ENCODE measurements around the gene TSHZ2.
"Not testable (repeated sequence)": the region's sequence is repeated elsewhere in the genome, so short reads cannot be mapped to it uniquely, and the experiment has no call there.

TSHZ2 gene

DNA sequence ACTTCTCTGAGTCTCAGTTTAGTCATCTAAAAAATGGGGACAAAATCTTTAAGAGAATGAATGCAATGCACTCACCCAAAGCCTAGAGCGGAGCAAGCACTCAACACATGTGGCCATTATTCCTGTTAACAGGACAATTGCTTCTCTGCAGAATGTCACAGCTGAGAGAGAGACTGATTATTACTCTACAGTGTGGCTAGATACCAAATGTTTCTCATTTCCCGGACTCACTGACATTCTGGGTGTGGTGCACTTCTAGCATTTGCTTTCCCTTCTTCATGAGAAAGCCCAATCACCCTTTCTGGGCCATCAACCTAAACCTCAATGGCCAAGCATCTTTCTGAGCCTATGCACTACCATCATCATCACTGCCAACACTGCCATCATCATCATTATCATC lies 347.6 kb downstream of the TSHZ2 start:
- DNase-seq (ENCODE audit: low read depth), result no peak

DNA sequence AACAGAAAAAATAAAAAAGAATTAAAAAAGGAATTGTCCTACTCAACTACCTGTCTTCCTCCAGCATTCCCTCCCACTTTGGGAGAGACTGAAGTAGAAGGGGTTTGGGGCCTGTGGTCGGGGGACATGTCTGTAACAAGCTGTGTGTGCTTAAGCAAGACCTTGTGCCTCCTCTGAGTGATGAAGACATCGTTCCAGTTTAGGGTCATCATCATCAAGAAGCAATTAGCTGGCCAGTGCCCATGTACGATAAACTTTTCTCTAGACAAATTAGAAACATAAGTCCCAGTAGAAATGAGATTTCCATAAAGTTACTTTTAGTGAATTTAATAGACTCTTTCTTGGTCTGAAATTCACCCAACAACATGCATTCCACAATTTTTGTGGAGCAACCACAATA lies 348.5 kb downstream of the TSHZ2 start:
- no peak for DNase-seq (ENCODE audit: low read depth)

DNA sequence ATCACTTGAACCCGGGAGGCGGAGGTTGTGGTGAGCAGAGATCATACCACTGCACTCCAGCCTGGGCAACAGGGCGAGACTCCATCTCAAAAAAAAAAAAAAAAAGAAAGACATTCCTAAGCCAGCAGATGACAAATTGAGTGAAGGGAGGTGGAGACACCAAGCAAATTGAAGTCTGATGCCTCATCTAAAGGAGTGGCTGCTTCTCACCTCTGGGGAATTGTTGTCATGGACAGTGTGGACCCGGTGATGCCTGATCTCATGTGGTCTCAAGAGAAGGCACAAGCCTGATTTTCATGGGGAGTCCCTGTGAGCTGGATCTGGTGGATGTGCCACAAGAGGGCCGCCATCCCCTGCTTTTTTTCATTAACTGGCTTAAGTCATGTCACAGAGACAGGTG lies 349.4 kb downstream of the TSHZ2 start:
- no peak for DNase-seq (ENCODE audit: low read depth)

- no peak for DNase-seq (ENCODE audit: low read depth)
Observed at GRCh38 chr20:53322651-53323050, 350.5 kb downstream of the TSHZ2 start.

- not testable (repeated sequence) for DNase-seq (ENCODE audit: low read depth)
Observed at GRCh38 chr20:53323460-53323859, 351.3 kb downstream of the TSHZ2 start.

GRCh38 chr20:53324816-53325215 lies 352.7 kb downstream of the TSHZ2 start:
- DNase-seq (ENCODE audit: low read depth), result no peak

DNA sequence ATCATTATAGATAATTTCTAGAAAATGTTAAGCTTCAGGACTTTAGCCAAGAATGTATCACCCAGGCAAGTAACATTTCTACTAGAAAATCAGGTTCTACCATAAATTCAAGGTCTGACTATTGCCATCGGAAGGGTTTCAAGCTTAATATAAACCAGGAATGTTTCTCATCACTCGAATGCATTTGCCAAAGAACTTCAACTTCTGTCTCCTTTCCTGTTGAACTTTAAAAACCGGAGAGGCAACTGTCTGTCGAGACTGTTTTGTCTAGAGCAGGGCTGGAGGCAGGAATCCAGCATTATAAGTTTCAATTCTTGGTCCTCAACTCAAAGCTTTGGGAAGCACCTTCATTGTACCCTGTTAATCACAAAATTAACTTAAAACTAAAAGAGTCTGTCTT lies 356.8 kb downstream of the TSHZ2 start:
- no peak for DNase-seq (ENCODE audit: low read depth)

DNA sequence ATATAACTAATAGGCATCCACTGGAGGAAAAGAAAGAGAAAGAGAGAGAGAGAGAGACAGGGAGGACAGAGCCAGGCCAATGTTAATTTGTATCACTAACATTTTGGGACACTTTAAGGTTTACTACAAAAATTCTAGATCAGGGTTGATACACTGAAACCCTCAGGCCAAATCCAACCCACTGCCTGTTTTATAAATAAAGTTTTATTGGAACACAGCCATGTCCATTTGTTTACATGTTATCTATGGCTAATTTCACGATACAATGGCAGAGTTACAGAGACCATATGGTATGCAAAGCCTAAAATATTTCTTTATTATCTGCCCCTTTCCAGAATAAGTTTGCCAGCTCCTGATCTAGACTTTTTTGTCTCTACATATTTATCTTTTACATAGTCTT lies 357.6 kb downstream of the TSHZ2 start:
- DNase-seq (ENCODE audit: low read depth), result no peak

DNA sequence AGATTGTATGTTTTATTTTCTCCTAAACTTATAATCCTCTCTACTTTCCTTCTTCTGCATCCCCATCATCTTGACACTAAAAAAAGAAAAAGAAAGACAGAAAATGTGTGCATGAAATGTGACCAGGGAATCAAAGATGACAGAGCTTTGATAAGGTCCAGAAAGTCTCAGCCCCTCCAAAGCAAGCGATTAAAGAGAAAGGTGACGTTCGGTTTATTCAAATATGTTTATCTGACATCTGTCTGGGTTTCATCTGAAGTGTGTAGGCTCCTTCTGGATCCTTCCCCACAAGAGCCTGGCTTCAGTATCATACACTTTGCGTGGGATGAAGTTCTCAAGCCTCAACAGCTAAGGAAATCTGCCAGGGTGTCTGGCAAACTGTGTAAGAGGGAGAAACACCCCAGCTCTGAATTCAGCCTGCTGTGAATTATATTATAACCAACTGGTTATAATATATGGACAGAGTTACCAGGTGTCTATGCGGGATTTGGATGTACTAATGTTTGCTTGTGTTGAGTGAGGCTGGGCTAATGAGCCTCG lies 358.5 kb downstream of the TSHZ2 start:
- no peak for DNase-seq (ENCODE audit: low read depth)

DNA sequence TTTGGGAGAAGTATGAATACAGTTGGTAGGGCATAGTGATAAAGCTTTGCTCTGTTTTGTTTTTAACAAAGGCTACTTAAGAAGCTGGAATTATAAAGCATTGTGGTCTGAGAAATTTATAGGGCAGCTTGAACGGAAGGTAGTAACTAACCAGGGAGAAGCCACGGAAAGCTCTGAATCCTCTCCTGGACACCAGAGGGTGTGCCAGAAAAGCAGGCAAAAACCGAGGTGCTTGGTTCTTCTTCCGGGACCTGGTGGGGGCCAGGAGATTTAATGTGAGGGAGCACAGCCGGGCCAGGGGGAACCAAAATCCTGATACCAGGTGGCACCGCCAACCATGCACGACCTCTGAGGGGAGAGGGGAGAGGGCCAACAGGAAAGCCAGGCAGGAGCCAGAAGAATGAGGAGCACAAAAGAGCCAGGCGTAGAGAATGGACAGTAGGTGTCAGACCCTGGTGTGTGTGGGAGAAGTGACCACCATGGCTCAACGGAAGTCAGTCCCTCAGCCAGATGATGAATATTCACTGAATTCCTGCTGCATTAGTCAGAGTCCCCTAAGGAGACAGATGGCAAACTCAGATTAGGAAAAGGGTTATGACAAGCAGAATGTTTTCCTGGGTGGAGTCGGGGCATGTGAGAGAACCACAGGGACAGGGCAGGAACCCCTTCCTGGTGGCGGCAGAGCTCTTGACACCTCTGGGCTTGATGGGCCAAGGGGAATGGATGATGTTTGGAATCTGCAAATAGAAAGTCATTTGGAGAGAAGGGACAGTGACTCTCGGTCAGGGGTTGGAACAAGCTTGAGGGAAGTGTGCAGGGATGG lies 359.2 kb downstream of the TSHZ2 start:
- no peak for DNase-seq (ENCODE audit: low read depth)

DNA sequence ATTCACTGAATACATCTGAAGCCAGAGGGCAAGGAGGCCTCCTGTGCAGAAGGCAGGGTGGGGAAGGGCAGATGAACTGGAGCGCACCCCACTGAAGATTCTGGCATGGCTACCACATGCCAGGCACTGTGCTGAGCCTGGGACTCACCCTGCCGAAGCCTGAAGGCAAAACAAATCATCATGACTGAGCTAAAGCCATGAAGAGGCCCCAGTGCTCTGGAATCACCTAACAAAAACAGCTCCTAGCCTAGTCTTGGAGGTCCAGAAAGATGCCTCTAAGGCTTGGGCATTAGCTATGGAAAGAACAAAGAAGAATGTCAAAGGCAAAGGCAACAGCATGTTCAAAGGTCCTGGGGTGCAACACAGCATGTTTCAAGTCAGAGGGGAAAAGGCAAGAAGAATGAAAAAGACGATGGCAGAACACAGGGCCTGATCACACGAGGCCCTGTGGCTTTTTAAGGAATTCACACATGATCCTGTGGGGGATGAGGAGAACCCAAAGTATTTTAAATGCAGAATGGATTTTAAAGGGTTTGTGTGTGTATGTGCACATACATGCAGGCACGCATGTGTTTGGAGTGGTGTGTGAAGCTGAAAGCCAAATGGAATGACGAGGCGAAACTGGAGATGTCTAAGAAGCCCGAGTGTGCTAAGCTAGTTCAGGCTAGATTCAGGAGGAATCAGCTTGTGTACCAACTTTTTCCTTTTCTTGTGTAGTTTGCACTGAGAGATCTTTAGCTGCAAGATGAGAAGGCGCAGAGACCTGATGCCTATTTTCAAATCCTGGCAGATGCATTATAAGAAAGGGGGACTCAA lies 360.1 kb downstream of the TSHZ2 start:
- no peak for DNase-seq (ENCODE audit: low read depth)

DNA sequence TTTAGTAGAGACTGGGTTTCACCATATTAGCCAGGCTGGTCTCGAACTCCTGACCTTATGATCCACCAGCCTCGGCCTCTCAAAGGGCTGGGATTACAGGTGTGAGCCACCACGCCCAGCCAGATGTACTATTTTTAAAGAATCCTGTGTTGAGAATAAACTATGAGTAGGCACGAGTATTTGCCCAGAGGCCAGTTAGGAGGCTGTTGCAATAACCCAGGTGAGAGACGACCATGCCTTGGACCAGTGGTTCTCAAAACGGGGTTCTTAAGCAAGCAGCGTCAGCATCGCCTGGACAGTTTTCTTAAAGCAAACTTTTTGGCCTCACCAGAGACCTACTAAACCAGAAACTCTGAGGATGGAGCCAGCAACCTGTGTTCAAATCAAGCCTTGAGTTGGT lies 362.7 kb downstream of the TSHZ2 start:
- no peak for DNase-seq (ENCODE audit: low read depth)

- no peak for DNase-seq (ENCODE audit: low read depth)
Observed at GRCh38 chr20:53335555-53335954, 363.4 kb downstream of the TSHZ2 start.

- DNase-seq (ENCODE audit: low read depth), result no peak
Observed at GRCh38 chr20:53336892-53337291, 364.7 kb downstream of the TSHZ2 start.

- no peak for DNase-seq (ENCODE audit: low read depth)
Observed at GRCh38 chr20:53337390-53338101, 365.4 kb downstream of the TSHZ2 start.

- DNase-seq (ENCODE audit: low read depth), result no peak
Observed at GRCh38 chr20:53338716-53339115, 366.6 kb downstream of the TSHZ2 start.

GRCh38 chr20:53342429-53342828 lies 370.3 kb downstream of the TSHZ2 start:
- DNase-seq (ENCODE audit: low read depth), result no peak

DNA sequence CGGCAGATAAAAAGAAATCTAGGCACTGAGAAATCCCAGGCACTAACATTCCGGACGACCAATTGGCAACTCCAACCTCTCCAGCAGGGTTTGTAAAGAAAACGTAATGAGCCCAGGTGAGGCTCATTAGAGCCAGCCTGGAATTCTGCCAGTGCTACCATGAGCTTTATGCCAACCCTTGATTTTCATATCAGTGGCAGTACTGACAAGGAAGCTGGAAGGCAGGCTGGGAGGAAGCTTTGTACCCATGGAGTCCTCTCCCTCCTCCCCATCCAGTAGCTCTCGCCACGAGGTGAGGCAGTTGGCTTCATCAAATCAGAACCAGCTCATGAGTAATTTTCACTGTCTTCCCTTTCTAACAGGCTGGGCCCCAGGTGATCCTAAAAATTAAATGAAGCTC lies 371.3 kb downstream of the TSHZ2 start:
- no peak for DNase-seq (ENCODE audit: low read depth)

DNA sequence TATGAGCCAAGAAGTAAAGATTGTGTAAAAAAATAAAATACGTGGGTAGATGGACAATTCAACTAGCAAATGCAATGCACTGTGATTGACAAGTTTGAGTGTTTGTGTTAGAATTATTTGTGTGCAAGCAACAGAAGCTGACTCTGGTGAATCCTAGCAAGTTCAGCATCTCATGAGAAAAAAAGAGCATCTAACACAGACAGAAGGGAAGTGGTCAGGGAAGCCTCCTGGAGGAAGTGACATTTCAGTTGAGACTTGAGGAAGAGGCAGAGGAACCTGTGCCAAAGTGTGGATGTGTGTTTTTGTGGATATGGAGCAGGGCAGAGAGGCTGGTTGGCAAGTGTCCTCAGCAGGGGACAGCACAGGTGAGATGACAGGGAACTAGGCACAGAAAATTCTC lies 372.7 kb downstream of the TSHZ2 start:
- no peak for DNase-seq (ENCODE audit: low read depth)

DNA sequence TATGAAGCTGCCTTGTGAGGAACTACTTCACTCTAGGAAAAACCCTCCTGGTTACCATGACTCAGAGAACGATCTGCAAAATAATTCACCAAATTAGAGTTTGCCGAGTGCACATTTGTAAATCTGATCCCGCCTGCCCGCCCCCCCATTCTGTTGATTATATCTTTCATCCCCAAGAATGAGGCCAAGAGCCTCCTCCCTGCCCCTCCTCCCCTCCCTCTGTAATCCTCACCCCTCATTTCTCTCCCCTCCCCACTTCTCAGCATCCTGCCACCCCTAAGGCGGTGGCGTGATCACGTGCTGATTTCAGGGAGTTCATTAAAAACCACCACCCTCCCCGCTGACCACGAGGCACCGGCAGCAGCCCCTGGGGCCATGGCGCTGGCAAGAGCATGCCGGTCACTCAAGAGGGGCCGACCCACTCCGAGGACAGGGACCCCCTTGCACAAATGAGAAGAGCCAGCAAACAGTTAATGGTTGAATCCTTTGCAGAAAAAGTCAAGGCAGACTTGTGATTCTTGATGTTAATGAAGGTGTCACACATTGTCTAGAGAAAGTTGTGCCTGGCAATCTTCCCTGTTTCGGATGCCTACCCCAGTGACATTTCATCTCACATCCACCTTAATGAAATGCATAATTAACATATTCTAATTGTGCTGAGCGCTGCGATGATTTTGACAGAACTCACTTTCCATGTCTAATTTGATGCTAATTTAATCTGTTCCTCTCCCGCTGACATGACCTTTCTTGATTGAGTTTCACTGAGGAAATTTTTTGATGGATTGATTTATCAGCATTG lies 373.6 kb downstream of the TSHZ2 start:
- DNase-seq (ENCODE audit: low read depth), result no peak

- no peak for DNase-seq (ENCODE audit: low read depth)
Observed at GRCh38 chr20:53346335-53346648, 374.1 kb downstream of the TSHZ2 start.

DNA sequence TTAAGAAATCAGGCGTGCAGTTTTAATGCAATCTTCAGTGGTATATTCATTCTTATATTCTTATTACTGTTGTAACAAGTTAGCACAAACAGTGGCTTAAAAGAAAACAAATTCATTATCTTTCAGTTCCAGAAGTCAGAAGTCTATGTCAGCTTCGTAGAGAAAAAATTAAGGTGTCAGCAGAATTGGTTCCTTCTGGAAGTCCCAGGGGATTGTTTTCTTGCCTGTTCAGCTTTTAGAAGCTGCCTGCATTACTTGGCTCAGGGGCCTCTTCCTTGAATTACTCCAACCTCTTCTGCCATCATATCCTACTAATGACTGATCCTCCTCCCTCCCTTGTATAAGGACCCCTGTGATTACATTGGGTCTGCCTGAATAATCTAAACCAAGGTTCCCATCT lies 377.6 kb downstream of the TSHZ2 start:
- DNase-seq (ENCODE audit: low read depth), result no peak

Measured in stimulated activated CD8-positive, alpha-beta memory T cell treated with anti-CD3 and anti-CD28 coated beads, Interleukin-15, amount 100 ng/mL, for 1 hour (primary cell).